Mesenchymal stem cell (in vitro differentiated cells and primary cell): ENCODE data around the gene MRPL50.

Experiments
- DNase-seq: peaks from one replicate; pipeline ENCODE4 v3.0.0-alpha.2; 2013
- H2AFZ ChIP-seq: one replicate; pipeline ENCODE4 v1.6.1; 2013; ENCODE audit warnings: low read depth, mild to moderate bottlenecking, control low read depth, inconsistent platforms, low read length, moderate library complexity
- H2AK5ac ChIP-seq: 2 replicates; pipeline ENCODE4 v1.6.1; 2013; ENCODE audit warnings: low read length, moderate library complexity, mild to moderate bottlenecking, inconsistent platforms; ENCODE audit not compliant: severe bottlenecking
- H2BK120ac ChIP-seq: one replicate; pipeline ENCODE4 v1.6.1; 2013; ENCODE audit warnings: low read depth, mild to moderate bottlenecking, inconsistent platforms, low read length, moderate library complexity
- H2BK12ac ChIP-seq, 2 experiments: one replicate each; pipeline ENCODE4 v1.6.1; 2013; ENCODE audit warnings: inconsistent platforms in 2 of 2, low read length in 2 of 2, mild to moderate bottlenecking in 2 of 2, moderate library complexity in 2 of 2, control low read depth in 1 of 2
- H2BK15ac ChIP-seq: one replicate; pipeline ENCODE4 v1.6.1; 2013; ENCODE audit warnings: mild to moderate bottlenecking, low read depth, inconsistent platforms; ENCODE audit not compliant: poor library complexity, severe bottlenecking
- H2BK5ac ChIP-seq: 2 replicates; pipeline ENCODE4 v1.6.1; 2013; ENCODE audit warnings: low read depth, mild to moderate bottlenecking, low read length, control low read depth, inconsistent platforms; ENCODE audit not compliant: poor library complexity, severe bottlenecking
- H3K14ac ChIP-seq, 2 experiments: one replicate each; pipeline ENCODE4 v1.6.1; 2013; ENCODE audit warnings: inconsistent platforms in 2 of 2, low read length in 2 of 2, control low read depth in 1 of 2, mild to moderate bottlenecking in 1 of 2, moderate library complexity in 1 of 2
- H3K18ac ChIP-seq, 2 experiments: one replicate each; pipeline ENCODE4 v1.6.1; 2013; ENCODE audit warnings: inconsistent platforms in 2 of 2, low read length in 2 of 2, control low read depth in 1 of 2, low read depth in 1 of 2, mild to moderate bottlenecking in 1 of 2
- H3K23ac ChIP-seq, 2 experiments: one replicate each; pipeline ENCODE4 v1.6.1; 2013; ENCODE audit warnings: inconsistent platforms in 2 of 2, low read length in 2 of 2, mild to moderate bottlenecking in 2 of 2, moderate library complexity in 2 of 2, control low read depth in 1 of 2
- H3K27ac ChIP-seq: 2 replicates; pipeline ENCODE4 v1.5.1; 2013; ENCODE audit warnings: mild to moderate bottlenecking, moderate library complexity, low read length, control low read depth, inconsistent platforms; ENCODE audit not compliant: poor library complexity, severe bottlenecking
- H3K27me3 ChIP-seq, 2 experiments: 2 replicates each; pipeline versions ENCODE4 v1.6.1 to v1.7.0; 2013; ENCODE audit warnings: low read length in 2 of 2, mild to moderate bottlenecking in 2 of 2, moderate library complexity in 2 of 2, control low read depth in 1 of 2, inconsistent platforms in 1 of 2; ENCODE audit not compliant: control insufficient read depth in 1 of 2, insufficient read depth in 1 of 2
- H3K36me3 ChIP-seq, 2 experiments: 2 replicates each; pipeline versions ENCODE4 v1.6.1 to v1.7.0; 2013; ENCODE audit warnings: low read length in 2 of 2, control low read depth in 1 of 2, inconsistent platforms in 1 of 2, low read depth in 1 of 2, mild to moderate bottlenecking in 1 of 2; ENCODE audit not compliant: insufficient read depth in 2 of 2, control insufficient read depth in 1 of 2
- H3K4ac ChIP-seq, 2 experiments: one replicate each; pipeline ENCODE4 v1.6.1; 2013; ENCODE audit warnings: inconsistent platforms in 2 of 2, low read length in 2 of 2, mild to moderate bottlenecking in 2 of 2, moderate library complexity in 2 of 2, control low read depth in 1 of 2, low read depth in 1 of 2
- H3K4me1 ChIP-seq: 2 replicates; pipeline ENCODE4 v1.6.1; 2013; ENCODE audit warnings: low read depth, low read length, control low read depth; ENCODE audit not compliant: control insufficient read depth, insufficient read depth
- H3K4me2 ChIP-seq: 2 replicates; pipeline ENCODE4 v1.6.1; 2013; ENCODE audit warnings: low read length, mild to moderate bottlenecking, inconsistent platforms; ENCODE audit not compliant: poor library complexity, severe bottlenecking
- H3K4me3 ChIP-seq, 2 experiments: 2 replicates each; pipeline versions ENCODE4 v1.5.1 to v1.7.0; 2013; ENCODE audit warnings: low read length in 2 of 2, mild to moderate bottlenecking in 2 of 2, control low read depth in 1 of 2, low read depth in 1 of 2; ENCODE audit not compliant: insufficient read depth in 1 of 2
- H3K79me1 ChIP-seq: replicated peaks from 2 replicates; pipeline ENCODE4 v1.6.1; 2013; ENCODE audit warnings: mild to moderate bottlenecking, control low read depth, low read length, inconsistent platforms; ENCODE audit not compliant: poor library complexity, severe bottlenecking
- H3K9ac ChIP-seq: 2 replicates; pipeline ENCODE4 v1.7.0; 2013; ENCODE audit warnings: mild to moderate bottlenecking, low read length, moderate library complexity
- H3K9me3 ChIP-seq: 2 replicates; pipeline ENCODE4 v1.7.0; 2013; ENCODE audit warnings: mild to moderate bottlenecking, low read length; ENCODE audit not compliant: control insufficient read depth
- H4K8ac ChIP-seq: one replicate; pipeline ENCODE4 v1.6.1; 2013; ENCODE audit warnings: inconsistent platforms, mild to moderate bottlenecking, low read length, moderate library complexity
- H4K91ac ChIP-seq: one replicate; pipeline ENCODE4 v1.6.1; 2013; ENCODE audit warnings: mild to moderate bottlenecking, low read length, inconsistent platforms
- WGBS: methylation state at CpG from one replicate; pipeline ENCODE4 v1.1.7; 2013; ENCODE audit warnings: mixed read lengths; 5-methylcytosine and 5-hydroxymethylcytosine counted together

Gene MRPL50

DNA sequence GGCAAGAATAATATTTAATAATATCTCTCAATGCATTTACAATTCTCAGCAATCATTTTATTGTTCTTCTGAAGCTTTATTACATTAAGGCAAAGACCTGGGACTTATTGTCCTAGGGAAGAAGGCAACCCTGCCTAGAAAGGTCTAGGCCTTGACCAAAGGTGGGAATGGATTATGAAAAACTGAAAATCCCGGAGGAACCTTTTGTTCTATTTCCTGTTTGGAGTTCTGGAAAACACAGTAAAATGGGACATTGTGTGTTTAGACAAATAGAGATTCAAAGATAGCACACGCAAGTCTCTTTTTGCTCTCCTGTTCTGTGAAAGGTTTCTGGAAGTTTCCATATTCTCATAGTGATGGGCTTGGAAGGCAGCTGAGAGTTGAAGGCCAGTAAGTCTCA, 44.7 kb downstream of the MRPL50 start:
- no peaks in the 10 kb centered on the region for H3K27me3 ChIP-seq
- H2AK5ac ChIP-seq, result no peak overlapping the region
- no peak overlapping the region for H2BK5ac ChIP-seq
- no peak overlapping the region for H2BK120ac ChIP-seq
- no peak for DNase-seq
- H4K8ac ChIP-seq, result no peak overlapping the region
- H3K4me3 ChIP-seq, result no peak overlapping the region
- H3K36me3 ChIP-seq, result no peaks in the 10 kb centered on the region
- H2AFZ ChIP-seq, result no peak overlapping the region
- no peak overlapping the region for H4K91ac ChIP-seq
- H3K4me2 ChIP-seq, result no peak overlapping the region
- 84% methylated on average over 2 of the region's 2 CpGs for WGBS
- no peak overlapping the region for H2BK15ac ChIP-seq
- H3K18ac ChIP-seq, result no peak overlapping the region
- no peak overlapping the region for H3K4ac ChIP-seq
- no peak overlapping the region for H3K27ac ChIP-seq
- no peak overlapping the region for H3K9ac ChIP-seq
- H3K9me3 ChIP-seq, result no peaks in the 10 kb centered on the region
- no peaks in the 10 kb centered on the region for H3K79me1 ChIP-seq
- H3K4me1 ChIP-seq, result no peaks in the 10 kb centered on the region
- H3K14ac ChIP-seq, result no peak overlapping the region
- H3K23ac ChIP-seq, result no peak overlapping the region
- no peak overlapping the region for H2BK12ac ChIP-seq

DNA sequence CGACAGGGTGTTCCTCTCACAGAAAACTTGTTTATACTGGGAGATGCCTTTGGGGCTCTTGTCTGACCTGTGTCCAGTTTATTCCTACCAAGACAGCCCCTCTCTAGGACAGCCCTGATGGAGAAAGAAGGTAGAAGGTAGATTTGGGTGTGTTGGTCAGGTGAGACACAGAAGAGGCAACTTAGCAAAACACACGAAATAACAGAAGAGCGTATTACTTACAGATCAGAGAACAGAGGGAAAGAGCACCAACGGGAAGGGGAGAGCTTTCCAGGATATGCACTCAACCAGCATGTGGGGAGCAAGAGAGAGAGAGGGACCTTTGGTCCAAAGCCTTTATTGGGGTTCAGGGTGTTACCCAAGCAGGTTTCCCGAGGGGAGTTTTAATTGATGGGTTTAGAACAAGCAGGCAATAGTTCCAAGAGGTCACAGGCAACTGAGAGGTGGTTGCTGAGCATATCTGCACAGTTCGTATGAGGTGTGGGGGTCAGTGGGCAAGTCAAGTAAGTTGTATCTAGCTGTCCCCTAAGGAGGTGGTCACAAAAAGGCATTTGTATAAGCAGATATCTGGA, 45.4 kb downstream of the MRPL50 start:
- no peak overlapping the region for H3K9ac ChIP-seq
- no peaks in the 10 kb centered on the region for H3K4me1 ChIP-seq
- no peak overlapping the region for H3K14ac ChIP-seq
- no peak overlapping the region for H3K23ac ChIP-seq
- H2BK15ac ChIP-seq, result no peak overlapping the region
- H2BK120ac ChIP-seq, result no peak overlapping the region
- H3K9me3 ChIP-seq, result no peaks in the 10 kb centered on the region
- H3K27ac ChIP-seq, result no peak overlapping the region
- H3K79me1 ChIP-seq, result no peaks in the 10 kb centered on the region
- no peak overlapping the region for H2BK12ac ChIP-seq
- H3K4me3 ChIP-seq, result no peak overlapping the region
- no peak overlapping the region for H2AFZ ChIP-seq
- no peak overlapping the region for H4K8ac ChIP-seq
- no peak overlapping the region for H3K4me2 ChIP-seq
- no peak overlapping the region for H3K4ac ChIP-seq
- H2BK5ac ChIP-seq, result no peak overlapping the region
- no peak for DNase-seq
- no peak overlapping the region for H3K18ac ChIP-seq
- no peak overlapping the region for H2AK5ac ChIP-seq
- no peaks in the 10 kb centered on the region for H3K36me3 ChIP-seq
- 72% methylated on average over 6 of the region's 6 CpGs for WGBS
- H3K27me3 ChIP-seq, result no peaks in the 10 kb centered on the region
- H4K91ac ChIP-seq, result no peak overlapping the region

DNA sequence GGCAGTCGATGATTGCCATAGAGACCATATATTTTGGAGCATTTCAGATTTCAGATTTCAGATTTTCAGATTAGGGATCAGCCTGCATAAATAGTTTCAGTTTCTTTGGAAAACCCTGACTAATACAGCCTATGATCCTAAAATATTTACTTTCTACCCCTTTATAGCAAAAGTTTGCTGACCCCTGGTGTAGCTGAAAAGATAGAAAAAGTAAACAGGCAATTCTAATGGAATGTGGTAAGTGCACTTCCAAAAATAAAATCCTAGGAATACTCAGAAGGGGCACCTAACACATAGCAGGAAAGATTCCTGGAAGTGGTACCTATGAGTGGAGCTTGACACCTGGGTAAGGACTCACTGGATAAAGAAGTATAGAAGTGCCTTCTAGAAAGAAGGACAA, 48.1 kb downstream of the MRPL50 start:
- Histone ChIP-seq H3K27ac (no peak overlapping the region), H3K4me2 (no peak overlapping the region), H2BK12ac (no peak overlapping the region), H2AFZ (no peak overlapping the region), H3K4ac (no peak overlapping the region), H3K9me3 (no peaks in the 10 kb centered on the region), H3K4me3 (no peak overlapping the region), H2BK120ac (no peak overlapping the region), H3K14ac (no peak overlapping the region), H2BK15ac (no peak overlapping the region), H2BK5ac (no peak overlapping the region), H3K4me1 (no peaks in the 10 kb centered on the region), H3K18ac (no peak overlapping the region), H4K91ac (no peak overlapping the region), H3K27me3 (no peaks in the 10 kb centered on the region), H4K8ac (no peak overlapping the region), H2AK5ac (no peak overlapping the region), H3K79me1 (no peaks in the 10 kb centered on the region), H3K23ac (no peak overlapping the region), H3K36me3 (no peaks in the 10 kb centered on the region), H3K9ac (no peak overlapping the region)
- WGBS, result no CpG with 5 or more reads among the region's 1 CpG
- no peak for DNase-seq

DNA sequence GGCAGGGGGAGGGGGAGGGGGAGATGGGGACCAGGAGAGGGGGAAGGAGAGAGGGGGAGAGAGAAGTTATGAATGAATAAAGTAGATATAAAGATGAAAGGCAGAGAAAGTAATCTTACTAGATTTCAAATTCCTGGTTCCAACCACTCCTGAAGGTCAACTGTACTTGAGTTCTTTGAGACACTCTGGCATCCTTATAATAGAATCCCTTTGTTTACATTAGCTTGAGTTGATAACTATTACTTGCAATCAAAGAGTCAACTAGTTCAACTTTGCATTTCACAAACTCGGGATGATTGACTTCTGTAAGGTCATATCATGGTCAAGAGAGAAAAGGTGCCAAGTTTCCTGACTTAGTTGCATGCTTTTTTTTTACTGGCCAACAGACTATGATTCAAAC, 55.8 kb downstream of the MRPL50 start:
- no peak for DNase-seq
- no peak overlapping the region for H2BK120ac ChIP-seq
- no peaks in the 10 kb centered on the region for H3K79me1 ChIP-seq
- no peak overlapping the region for H3K14ac ChIP-seq
- no peaks in the 10 kb centered on the region for H3K4me1 ChIP-seq
- H3K9ac ChIP-seq, result no peak overlapping the region
- no peak overlapping the region for H2AFZ ChIP-seq
- no peaks in the 10 kb centered on the region for H3K36me3 ChIP-seq
- no peak overlapping the region for H3K4me3 ChIP-seq
- no peak overlapping the region for H4K91ac ChIP-seq
- H2BK15ac ChIP-seq, result no peak overlapping the region
- no peak overlapping the region for H2AK5ac ChIP-seq
- no peaks in the 10 kb centered on the region for H3K9me3 ChIP-seq
- H3K23ac ChIP-seq, result no peak overlapping the region
- H3K4me2 ChIP-seq, result no peak overlapping the region
- no peak overlapping the region for H2BK5ac ChIP-seq
- no peak overlapping the region for H3K27ac ChIP-seq
- H4K8ac ChIP-seq, result no peak overlapping the region
- H3K27me3 ChIP-seq, result peaks cover 0 to 3% of the 10 kb centered on the region in 2 experiments
- no peak overlapping the region for H3K4ac ChIP-seq
- no peak overlapping the region for H2BK12ac ChIP-seq
- 100% methylated on average over 1 of the region's 1 CpG for WGBS
- H3K18ac ChIP-seq, result no peak overlapping the region
